ENCODE measurements around the gene TBX21.

Gene TBX21

GRCh38 chr17:47718634-47719405 lies 14.2 kb upstream of the TBX21 start (continued):
- TF ChIP-seq SCRT2 (tag by site-specific recombination; IDR thresholded peaks at IDR 0.05) (no peak), ZBTB17 (tag by site-specific recombination; IDR thresholded peaks at IDR 0.05) (peak; percentile 53; the same call in 1 of the 2 replicates), ZNF366 (tag by site-specific recombination; conservative IDR thresholded peaks at IDR 0.05) (peak; percentile 92), ZNF140 (tag by site-specific recombination; IDR thresholded peaks at IDR 0.05) (no peak), ZSCAN18 (tag by site-specific recombination; IDR thresholded peaks at IDR 0.05) (no peak), ZNF114 (tag by site-specific recombination; IDR thresholded peaks at IDR 0.05) (no peak), SP7 (tag by site-specific recombination; IDR thresholded peaks at IDR 0.05) (no peak), ZNF791 (tag by site-specific recombination; IDR thresholded peaks at IDR 0.05) (no peak), WT1 (tag by site-specific recombination; IDR thresholded peaks at IDR 0.05) (0 out of 2 replicates have a peak, but pooled peaks have one; percentile 55)

DNA sequence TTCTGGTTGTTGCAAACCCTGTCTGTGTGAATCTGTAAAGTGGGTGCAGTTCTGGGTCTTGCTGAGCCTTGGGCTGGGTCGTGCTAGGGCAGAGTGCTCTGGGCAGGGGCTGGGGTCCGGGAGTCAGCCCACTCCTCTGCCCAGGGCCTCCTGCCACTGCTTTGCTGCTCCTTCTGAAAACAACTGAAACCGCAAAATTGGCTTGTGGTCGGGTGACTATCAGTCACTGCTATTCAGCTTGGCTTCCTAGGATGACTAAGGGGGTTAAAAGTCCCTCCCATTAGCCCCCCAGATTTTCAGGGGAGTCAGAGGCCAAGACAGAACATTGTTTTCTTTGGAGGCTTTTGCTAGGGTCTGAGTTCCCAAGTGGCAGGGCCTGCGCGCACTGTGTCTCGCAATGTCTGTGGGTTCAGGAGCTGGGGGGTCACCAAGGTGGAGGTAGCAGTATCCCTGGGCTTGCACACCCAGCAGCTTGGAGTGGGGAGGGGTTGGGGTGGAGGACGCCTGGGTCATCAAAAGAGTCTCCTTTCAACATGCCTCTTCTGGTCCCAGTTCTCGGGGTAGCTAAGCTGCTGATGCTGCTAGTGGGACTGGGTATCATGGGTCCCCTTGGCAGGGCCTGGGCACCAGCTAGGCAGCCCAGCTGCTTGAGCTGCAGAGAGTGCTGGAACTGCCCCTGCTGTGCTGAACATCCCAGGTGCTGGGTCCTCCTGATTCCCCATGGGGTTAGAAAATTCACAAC lies 13.5 kb upstream of the TBX21 start:
- H3K36me3 ChIP-seq (ENCODE audit: control insufficient read depth in 2 of 2, insufficient read depth in 1 of 2, low read length in 2 of 2), result no peaks in the 10 kb centered on the region
- H3K9me3 ChIP-seq (ENCODE audit: control insufficient read depth, insufficient read depth, low read depth, low read length), result no peaks in the 10 kb centered on the region
- peaks cover 2% of the 10 kb centered on the region for H3K4me1 ChIP-seq (ENCODE audit: control insufficient read depth, insufficient read depth, low read length)
- TF ChIP-seq GLIS2 (tag by site-specific recombination; IDR thresholded peaks at IDR 0.05) (0 out of 2 replicates have a peak, but pooled peaks have one; percentile 13), PRDM4 (tag by site-specific recombination; IDR thresholded peaks at IDR 0.05) (peak; percentile 52; the same call in 1 of the 2 replicates), OSR2 (tag by site-specific recombination; IDR thresholded peaks at IDR 0.05) (peak; percentile 60), ZNF366 (tag by site-specific recombination; conservative IDR thresholded peaks at IDR 0.05) (peak; percentile 5; the same call in 1 of the 2 replicates), ZSCAN18 (tag by site-specific recombination; IDR thresholded peaks at IDR 0.05) (no peak)
- no peak overlapping the region for H3K27ac ChIP-seq (ENCODE audit: extremely low read depth, low read depth, low read length)
- CTCF ChIA-PET, result interaction anchor here (0.7 to 2.7 kb wide), 5 partner anchors 13 to 218 kb away, joined by 4 to 25 read pairs (median 4); partner anchors contain the start of gene TBX21
- POLR2A ChIA-PET, result interaction anchor here (1.4 kb wide), 1 partner anchor 23 kb away, joined by 3 read pairs; no protein-coding TSS in a partner anchor
- no peak overlapping the region for H3K4me3 ChIP-seq (ENCODE audit: low read depth, low read length)

DNA sequence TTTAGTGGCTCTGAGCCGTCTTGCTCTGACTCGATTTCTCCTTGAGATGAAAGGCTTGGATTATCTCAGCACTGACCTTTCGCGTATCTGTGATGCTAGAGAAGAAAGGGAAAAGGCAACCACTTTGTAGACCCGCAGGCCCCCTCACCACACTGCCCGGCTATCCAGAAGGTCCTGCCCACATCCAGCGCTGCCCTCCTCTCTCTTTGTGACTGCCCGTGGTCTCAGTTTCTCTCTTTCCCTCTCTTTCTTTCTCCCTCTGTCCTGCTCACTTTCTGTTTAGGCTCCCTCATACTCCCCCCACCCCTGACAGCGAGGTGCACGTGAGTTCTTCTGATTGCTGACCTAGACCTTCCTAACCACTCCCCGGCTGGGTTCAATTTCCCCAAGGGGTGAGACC lies 12.8 kb upstream of the TBX21 start:
- Histone ChIP-seq H3K4me3 (ENCODE audit: low read depth, low read length) (no peak overlapping the region), H3K36me3 (ENCODE audit: control insufficient read depth in 2 of 2, insufficient read depth in 1 of 2, low read length in 2 of 2) (no peaks in the 10 kb centered on the region), H3K9me3 (ENCODE audit: control insufficient read depth, insufficient read depth, low read depth, low read length) (no peaks in the 10 kb centered on the region), H3K4me1 (ENCODE audit: control insufficient read depth, insufficient read depth, low read length) (peaks cover 2% of the 10 kb centered on the region), H3K27ac (ENCODE audit: extremely low read depth, low read depth, low read length) (no peak overlapping the region)
- ChIA-PET POLR2A (interaction anchor here (1.4 kb wide), 1 partner anchor 23 kb away, joined by 3 read pairs; no protein-coding TSS in a partner anchor), CTCF (interaction anchor here (2.7 kb wide), 1 partner anchor 23 kb away, joined by 25 read pairs; no protein-coding TSS in a partner anchor)
- no peak for TF ChIP-seq ZNF654 (tag by site-specific recombination; IDR thresholded peaks at IDR 0.05; ENCODE audit: low read depth)
- no peak for TF ChIP-seq ZNF26 (tag by site-specific recombination; IDR thresholded peaks at IDR 0.05)
- TF ChIP-seq ZNF791 (tag by site-specific recombination; IDR thresholded peaks at IDR 0.05), result no peak
- peak; percentile 71; the same call in 1 of the 2 replicates for TF ChIP-seq PRDM1 (tag by site-specific recombination; IDR thresholded peaks at IDR 0.05)
- no peak for TF ChIP-seq SALL2 (tag by site-specific recombination; IDR thresholded peaks at IDR 0.05; ENCODE audit: borderline replicate concordance)

Measured in HEK293 (cell line).